GM19467 (cell line): ENCODE data around the gene LRBA.
"Not testable (repeated sequence)": the region's sequence is repeated elsewhere in the genome, so short reads cannot be mapped to it uniquely, and the experiment has no call there.

Experiments
- ATAC-seq: cut with Tn5 transposase; IDR thresholded peaks from one replicate; pipeline ENCODE4 v1.9.1; 2021; ENCODE audit warnings: mild to moderate bottlenecking, moderate library complexity; ENCODE audit not compliant: unreplicated experiment

Gene LRBA

DNA sequence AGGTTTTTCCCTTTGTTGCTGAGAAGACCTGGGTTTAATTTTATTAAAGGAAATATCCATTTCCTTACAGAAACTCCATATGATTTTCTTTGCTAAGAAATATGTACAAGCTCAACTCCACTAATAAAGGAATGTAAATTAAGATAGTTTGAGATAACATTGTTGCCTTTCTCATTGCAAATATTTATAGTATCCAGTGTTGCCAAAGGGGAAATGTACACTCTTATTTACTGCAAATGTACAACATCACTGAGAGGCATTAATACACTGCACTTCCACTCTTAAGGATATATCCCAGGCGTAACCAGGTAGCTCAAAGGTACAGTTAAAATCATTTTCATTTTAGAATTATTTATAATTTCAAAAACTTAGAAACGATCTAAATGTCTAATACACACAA, 7.5 kb upstream of the LRBA start:
- ATAC-seq: no peak

DNA sequence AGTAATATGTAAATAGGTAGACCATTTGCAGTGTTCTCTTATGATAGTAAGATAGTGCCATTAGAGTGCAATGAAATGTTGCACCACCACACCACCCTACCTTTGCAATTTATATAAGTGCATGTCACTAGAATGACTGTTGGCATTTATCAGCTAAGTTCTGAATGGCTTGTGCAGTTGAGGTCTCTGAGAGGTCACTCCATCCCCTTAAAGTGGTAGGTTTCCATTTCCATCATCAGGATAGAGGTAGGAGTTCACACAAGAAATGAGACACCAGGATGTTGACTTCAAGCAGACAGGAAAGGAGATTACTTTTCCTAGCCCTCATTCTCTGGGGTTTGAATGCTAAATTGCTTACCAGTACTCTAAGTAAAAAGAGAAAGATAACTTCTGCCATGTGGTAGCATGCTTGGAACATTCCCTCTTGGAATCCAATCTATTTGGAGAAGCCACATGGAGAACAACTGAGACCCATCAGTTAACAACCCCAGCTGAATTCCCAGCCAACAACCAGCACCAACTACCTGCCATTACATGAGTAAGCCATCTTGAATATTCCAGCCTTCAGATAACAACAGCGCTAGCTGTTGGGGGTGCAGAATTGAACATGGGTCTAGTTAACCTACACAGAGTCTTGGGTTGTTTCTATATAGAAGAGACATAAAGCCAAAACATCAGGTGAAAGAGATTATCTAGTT, 6.7 kb upstream of the LRBA start:
- ATAC-seq: no peak

DNA sequence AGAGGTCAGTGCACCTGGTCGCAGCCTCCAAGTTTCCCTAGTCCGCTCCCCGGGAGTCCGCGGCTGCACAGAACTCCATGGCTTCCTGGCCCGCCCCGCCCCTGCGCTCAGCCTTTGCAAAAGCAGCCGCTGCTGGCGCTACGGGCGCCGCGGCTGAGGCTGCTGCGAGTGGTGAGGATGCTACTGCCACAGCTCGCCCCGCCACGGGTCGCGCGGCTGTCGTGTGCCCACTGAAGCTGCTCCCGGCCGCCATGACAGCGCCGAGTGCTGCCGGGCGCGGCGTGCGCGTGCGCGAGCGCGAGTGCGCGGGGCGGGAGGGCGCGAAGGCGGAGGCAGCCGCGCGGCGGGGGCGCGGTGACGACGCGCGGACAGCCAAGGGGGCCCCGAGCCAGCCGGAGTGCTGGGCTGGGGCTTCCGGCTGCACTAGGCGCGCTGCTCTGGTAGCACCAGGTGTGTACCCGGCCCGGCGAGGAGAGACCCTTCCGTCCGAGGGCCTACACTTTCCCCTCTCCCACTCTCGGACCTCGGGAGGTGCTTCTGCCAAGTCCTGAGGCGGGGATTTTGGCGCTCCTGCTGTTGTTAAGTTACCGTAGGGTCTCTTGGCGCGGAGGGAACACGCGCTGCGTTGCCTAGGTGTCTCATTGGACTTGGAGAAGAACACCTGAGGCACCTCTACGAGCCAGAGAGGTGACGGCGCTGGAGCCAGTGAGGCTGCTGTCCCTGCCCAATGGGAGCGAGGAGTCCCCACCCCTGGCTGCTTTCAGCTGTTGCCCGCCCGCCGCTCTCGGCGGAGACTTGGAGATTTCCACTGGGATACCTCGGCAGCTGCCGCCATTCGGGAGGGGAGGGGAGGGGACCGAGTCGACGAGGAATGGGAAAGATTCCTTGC, 619 bp upstream of the LRBA start:
- peak; percentile 73 for ATAC-seq

DNA sequence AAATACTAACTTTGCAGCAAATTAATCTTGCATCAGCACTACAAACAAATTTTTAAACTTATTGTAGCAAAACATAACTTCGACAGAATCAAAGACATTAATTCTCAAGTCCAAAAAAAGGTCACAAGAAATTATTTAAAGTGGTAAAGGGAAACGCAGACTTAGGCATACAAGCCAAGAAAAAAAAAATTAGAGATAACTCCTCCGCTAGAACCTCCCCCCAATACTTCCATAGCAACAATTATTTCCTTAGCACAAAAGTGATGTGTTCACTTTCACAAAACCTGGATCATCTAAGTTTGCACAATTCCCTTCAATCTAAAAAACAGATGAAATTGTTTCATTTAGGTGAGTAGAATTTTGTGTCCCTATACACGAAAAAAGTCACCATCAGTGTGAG, 1.1 kb downstream of the LRBA start:
- no peak for ATAC-seq

DNA sequence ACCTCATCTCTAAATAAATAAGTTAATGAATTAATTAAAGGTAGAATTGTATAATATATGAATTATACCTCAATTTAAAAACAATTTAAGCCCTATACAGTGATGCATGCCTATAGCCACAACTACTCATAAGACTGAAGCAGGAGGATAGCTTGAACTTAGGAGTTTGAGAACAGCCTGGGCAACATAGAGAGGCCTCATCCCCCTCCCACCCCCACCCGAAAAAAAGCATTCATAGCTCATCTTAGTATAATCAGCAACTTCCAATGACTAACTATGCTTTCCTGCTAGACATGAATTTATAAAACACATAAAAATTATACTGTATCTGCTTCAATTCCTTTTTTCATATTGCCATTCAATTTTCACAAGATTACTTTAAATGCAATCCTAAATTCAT, 1.6 kb downstream of the LRBA start:
- no peak for ATAC-seq

DNA sequence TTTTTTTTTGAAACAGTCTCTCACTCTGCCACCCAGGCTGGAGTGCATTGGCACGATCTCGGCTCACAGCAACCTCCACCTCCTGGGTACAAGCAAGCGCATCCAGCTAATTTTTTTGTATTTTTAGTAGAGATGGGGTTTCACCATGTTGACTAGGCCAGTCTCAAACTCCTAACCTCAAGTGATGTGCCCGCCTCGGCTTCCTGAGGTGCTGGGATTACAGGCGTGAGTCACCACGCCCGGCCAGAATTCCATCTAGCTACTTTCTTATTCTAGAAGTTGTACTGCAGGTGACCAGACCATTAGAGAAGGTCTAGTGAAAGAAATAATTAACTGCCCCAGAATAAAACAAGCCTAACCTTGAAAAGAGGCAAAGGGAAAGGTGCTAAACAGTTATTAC, 2.3 kb downstream of the LRBA start:
- no peak for ATAC-seq

DNA sequence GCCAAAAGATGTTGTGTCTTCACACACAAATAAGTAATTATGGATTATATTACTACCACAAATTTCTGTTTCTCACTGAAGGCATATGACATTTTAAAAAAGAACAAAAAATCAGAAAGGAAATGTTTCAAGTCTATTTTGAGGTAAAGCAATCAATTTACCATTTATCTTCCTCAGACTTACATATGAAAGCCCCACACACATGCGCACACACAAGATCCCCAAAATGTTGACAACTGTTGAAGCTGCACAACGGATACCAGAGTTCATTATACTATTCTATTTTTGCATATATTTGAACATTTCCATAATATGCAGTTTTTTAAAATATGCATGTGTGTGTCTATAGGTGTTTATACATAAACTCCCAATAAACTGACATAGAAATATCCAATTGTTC, 2.7 kb downstream of the LRBA start:
- no peak for ATAC-seq

DNA sequence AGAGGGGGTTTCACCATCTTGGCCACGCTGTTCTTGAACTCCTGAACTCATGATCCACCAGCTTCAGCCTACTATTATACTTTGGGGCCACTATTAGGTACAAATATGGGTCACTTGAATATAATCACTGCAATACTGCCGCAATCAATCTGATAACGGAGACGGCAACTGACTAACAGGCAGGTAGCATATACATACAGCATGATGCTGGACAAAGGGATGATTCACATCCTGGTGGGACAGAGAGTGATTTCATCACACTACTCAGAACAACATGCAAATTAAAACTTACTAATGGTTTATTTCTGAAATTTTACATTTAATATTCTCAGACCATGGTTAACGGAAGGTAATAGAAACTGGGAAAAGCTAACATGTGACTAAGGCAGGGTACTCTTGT, 10.9 kb downstream of the LRBA start:
- ATAC-seq: no peak

DNA sequence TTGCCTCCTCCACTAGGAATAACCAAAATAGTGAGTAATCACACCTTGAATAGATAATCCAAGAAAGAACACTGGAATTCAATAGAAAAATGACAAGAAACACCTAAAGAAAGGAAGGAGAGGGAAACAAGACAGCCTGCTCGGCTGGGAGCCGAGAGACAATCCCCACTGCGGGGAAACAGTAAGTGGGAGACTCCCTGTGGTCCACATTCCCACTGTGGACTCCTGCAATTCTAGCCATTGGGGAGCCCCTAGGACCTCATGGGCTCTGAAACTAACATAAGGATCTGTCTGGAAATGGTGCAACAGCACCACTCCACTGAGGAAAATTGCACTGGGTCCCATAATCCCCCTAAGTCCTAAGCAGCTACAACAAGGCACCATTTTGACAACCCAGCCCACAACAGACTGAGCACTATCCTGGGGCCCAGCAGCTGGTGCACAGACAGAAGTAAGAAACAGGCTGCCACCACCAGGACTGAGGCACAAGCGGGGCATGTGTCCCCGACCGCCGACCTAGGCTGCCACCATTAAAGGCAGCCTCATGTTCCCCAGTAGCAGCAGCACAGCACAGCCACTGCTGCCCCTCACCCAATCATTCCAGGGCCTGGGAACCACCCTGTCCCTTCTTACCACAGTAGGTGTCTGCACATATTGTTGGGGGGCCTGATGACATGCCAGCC, 14.2 kb downstream of the LRBA start:
- no peak for ATAC-seq

DNA sequence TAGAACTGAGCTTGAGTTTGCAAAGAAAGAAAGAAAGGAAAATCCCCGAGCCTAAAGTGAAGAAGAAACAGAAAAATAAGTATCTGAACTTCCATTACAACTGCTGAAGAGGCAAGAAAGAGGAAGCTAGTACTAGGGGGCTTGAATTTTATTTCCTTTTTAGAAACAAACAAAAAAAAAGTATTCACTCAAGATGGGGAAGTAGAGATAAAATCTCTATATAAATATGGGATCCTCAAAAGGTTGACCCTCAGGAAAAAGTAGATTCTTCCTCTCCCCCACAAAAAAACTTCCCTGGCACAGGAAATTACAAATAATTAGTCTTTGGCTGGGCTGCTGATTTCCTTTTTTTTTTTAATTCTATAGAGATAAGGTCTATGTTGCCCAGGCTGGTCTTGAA, 16.0 kb downstream of the LRBA start:
- ATAC-seq: no peak

DNA sequence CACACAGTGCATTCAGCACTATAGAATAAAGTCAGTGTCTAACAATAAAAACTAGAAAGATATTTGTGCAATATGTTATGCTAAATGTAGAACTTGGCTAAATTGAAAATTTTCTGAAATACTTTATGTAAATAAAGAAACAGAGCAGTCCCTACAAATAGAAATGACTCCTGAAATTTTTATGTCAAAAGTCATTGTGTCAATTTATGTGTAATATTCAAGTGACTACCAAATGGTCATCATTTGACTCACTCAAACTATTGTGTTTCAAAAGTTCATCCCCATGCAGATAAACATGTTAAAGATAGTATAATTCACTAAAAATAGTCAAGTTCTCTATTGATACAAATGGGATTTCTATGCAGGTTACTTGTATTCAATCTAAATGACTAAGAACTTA, 17.9 kb downstream of the LRBA start:
- no peak for ATAC-seq

DNA sequence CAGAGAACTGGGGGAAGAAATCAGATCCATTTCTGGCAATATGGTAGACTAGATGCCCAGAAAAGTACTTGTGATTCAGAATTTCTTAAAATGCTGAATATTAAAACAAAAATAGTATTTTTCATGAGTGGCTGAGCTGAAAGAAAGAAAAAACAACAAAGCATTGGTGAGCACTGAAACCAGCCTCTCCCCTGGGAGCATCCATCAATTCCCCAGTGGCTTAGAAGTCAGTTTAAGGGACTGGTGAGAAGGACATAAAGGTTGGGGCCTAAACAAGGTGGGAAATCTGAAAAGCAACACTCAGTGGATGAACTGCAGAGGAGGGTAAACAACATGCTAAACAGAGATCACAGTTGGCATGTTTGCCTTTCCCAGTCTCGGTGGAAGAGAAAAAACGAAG, 20.4 kb downstream of the LRBA start:
- no peak for ATAC-seq

DNA sequence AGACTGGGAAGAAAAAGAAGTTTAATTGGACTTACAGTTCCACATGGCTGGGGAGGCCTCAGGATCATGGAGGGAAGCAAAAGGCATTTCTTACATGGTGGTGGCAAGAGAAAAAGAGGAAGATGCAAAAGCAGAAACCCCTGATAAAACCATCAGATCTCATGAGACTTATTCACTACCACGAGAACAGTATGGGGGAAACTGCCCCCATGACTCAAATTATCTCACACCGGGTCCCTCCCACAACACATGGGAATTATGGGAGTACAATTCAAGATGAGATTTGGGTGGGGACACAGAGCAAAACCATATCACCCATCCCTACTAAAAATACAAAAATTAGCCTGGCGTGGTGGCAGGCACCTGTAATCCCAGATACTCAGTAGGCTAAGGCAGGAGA, 21.5 kb downstream of the LRBA start:
- ATAC-seq: not testable (repeated sequence)

DNA sequence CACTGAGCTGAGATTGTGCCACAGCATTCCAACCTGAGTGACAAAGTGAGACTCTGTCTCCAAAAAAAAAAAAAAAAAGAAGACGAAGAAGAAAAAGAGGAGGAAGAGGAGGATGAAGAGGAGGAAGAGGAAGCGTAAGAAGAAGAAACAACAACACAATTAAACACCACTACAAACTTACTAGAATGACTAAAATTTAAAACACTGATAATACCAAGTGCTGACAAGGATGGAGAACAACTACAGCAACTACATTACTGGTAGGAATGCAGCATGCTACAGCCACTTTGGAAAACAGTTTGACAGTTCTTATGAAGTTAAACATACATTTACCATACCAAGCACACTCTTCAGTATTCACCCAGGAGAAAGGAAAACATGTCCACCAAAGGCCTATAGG, 24.1 kb downstream of the LRBA start:
- no peak for ATAC-seq

DNA sequence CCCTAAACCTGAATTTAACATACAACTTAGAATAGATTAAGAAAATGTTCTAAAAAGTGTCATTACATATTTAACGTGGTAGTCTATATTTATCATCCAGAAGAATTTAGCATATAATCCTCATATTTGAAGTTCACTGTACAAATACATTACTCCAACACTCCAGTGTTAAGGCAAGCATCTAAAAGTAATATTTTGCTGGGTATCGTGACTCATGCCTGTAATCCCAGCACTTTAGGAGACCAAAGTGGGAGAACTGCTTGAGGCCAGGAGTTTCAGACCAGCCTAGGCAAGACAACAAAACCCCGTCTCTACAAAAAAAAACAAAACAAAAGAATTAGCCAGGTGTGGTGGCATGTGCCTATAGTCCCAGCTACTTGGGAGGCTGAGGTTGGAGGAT, 24.8 kb downstream of the LRBA start:
- no peak for ATAC-seq

DNA sequence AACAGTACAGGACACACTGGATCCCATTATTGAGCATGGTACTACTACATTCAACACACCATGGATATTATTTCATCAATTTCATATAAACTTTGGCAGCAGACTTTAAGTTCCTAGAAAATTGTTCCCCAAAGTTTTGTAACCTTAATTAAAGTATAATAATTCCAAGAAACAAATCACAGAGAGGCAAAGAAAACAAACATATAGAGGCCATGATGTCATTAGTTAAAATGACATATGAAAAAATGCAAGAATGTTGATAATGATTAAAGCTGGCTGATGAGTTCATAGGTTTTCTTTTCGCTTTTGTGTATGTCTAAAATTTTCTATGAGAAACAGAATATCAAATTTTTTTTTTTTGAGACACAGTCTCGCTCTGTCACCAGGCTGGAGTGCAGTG, 26.8 kb downstream of the LRBA start:
- ATAC-seq: no peak

DNA sequence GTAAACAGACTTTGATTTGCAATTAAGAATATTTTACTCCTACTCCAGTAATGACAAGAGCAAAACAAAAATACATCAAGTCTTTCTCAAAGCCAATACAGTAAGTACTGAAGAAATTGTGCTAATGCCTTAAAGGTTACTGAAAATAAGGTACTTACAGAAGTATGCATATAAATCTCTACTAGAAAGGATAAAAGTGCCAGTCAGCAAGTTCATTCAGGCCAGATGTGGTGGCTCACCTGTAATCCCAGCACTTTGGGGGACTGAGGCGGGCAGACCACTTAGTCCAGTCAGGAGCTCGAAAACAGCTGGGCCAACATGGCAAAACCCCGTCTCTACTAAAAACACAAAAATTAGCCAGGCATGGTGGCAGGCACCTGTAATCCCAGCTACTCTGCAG, 27.9 kb downstream of the LRBA start:
- ATAC-seq: no peak

DNA sequence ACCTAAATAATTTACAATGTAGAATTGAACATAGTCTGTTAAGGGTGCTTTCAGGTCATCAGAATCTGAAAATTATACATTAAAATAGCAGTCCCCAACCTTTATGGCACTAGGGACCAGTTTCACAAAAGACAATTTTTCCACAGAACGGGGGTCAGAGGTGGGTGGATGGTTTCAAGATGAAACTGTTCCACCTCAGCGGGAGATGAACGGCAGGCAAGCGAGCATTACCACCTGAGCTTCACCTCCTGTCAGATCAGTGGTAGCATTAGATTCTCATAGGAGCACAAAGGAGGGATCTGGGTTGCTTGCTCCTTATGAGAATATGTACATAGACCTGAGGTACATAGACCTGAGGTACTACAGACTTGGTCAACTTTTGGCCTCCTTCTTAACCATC, 29.0 kb downstream of the LRBA start:
- ATAC-seq: no peak

DNA sequence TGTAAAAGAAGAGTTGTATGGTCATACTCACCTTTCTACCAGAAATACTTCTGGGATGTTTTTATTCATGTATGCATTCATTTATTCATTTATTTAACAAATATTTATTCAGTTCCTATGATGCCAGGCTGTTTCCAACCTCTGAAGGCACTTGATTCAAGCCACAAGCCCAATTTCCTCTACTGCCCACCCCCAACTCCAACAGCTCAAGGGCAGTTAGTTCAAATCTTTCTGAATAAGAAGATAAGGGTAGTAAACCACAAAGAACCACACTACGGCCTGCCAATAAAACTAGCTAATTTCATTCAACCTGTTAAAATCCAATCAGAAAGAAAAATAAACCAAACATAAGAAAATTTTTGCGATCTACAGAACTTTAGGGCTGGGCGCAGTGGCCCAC, 31.2 kb downstream of the LRBA start:
- no peak for ATAC-seq

DNA sequence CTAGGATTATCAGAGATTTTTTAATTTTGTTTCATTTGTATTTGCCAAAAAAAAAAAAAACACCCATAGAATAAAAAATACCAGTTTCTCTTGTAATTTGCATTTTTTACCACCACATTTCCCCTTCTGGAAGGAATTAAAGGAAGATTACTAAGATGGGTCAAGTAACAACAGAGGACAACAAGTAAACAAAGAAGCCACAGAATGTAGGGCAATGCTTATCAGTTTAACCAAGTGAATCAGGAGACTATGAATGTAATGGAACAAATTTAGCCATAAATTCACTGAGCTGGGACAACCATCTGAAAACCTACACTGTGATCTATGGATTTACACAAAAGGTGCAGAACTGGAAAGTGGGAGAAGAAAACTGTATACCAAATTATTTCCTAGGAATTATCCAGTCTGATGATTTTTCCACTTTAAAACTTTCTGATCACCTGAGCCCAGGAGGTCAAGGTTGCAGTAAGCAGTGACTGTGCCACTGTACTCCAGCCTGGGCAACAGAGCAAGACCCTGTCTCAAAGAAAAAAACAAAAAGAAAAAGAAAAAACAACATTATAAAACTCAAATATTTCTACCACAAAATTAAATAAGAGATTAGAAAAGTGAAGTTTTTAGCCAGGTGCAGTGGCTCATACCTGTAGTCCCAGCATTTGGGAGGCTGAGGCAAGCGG, 32.4 kb downstream of the LRBA start:
- ATAC-seq: no peak
